K562 (cell line): ENCODE measurements around the gene HEXIM2.

Source experiments
- CTCF ChIP-seq, 3 experiments: IDR thresholded peaks in 2 of 3; conservative IDR thresholded peaks in 1 of 3; 2 replicates each; pipeline ENCODE4 v1.5.1; 2011 to 2012; ENCODE audit warnings: low read length in 3 of 3, mild to moderate bottlenecking in 3 of 3, control low read depth in 2 of 3, improper control_type of control experiment in 1 of 3, inconsistent platforms in 1 of 3, low read depth in 1 of 3, mixed read lengths in 1 of 3, moderate library complexity in 1 of 3; ENCODE audit not compliant: insufficient read depth in 2 of 3
- FOXK1 ChIP-seq: sonication (generic); formaldehyde crosslinking; IDR thresholded peaks from 2 replicates; pipeline ENCODE4 v1.8.0; 2022; ENCODE audit warnings: missing genetic modification reagents, mild to moderate bottlenecking, borderline replicate concordance
- HBP1 ChIP-seq: fragments of 450-650 bp; formaldehyde crosslinking; IDR thresholded peaks from 2 replicates; pipeline ENCODE4 v1.4.0; 2022; ENCODE audit warnings: missing genetic modification characterization
- JUNB ChIP-seq: fragments of 450-650 bp; formaldehyde crosslinking; conservative IDR thresholded peaks from 2 replicates; pipeline ENCODE4 v1.4.0; 2020; ENCODE audit warnings: mild to moderate bottlenecking
- NR1H2 ChIP-seq: sonication (generic); formaldehyde crosslinking; IDR thresholded peaks from 2 replicates; pipeline ENCODE4 v1.4.0; 2020; ENCODE audit warnings: mild to moderate bottlenecking, missing genetic modification reagents
- SETDB1 ChIP-seq: IDR thresholded peaks from one replicate; pipeline ENCODE4 v1.6.1; 2012; ENCODE audit warnings: low read length, control low read depth, inconsistent platforms
- SPI1 ChIP-seq: IDR thresholded peaks from 2 replicates; pipeline ENCODE4 v1.6.1; 2011; ENCODE audit warnings: low read depth, low read length, control low read depth, borderline replicate concordance
- YY1 ChIP-seq, 3 experiments: IDR thresholded peaks; 2 replicates each; pipeline ENCODE4 v1.6.1; 2011; ENCODE audit warnings: low read length in 2 of 3, mild to moderate bottlenecking in 2 of 3, moderate library complexity in 2 of 3, borderline replicate concordance in 1 of 3, control low read depth in 1 of 3, low read depth in 1 of 3; ENCODE audit not compliant: insufficient read depth in 3 of 3, insufficient replicate concordance in 2 of 3, control insufficient read depth in 1 of 3, insufficient read length in 1 of 3; ENCODE audit errors: extremely low read depth in 1 of 3
- ZNF589 ChIP-seq: fragments of 200-800 bp; sonication (Bioruptor generic); IDR thresholded peaks from 2 replicates; pipeline ENCODE4 v1.6.1; 2016; ENCODE audit warnings: low read depth, missing genetic modification characterization, missing compliant biosample characterization
- ZNF780A ChIP-seq: fragments of 250-450 bp; sonication (Bioruptor Pico); IDR thresholded peaks from 2 replicates; pipeline ENCODE4 v1.5.0; 2021; ENCODE audit warnings: mild to moderate bottlenecking
- ZNF785 ChIP-seq: fragments of 250-450 bp; sonication (Bioruptor Pico); IDR thresholded peaks from 2 replicates; pipeline ENCODE4 v1.4.0; 2020; ENCODE audit warnings: mild to moderate bottlenecking
- ZSCAN29 ChIP-seq: fragments of 450-650 bp; IDR thresholded peaks from 2 replicates; pipeline ENCODE4 v1.6.1; 2017

- TF ChIP-seq NR1H2 (CRISPR knock-in tag): no peak
- TF ChIP-seq FOXK1 (CRISPR knock-in tag): no peak
- TF ChIP-seq ZNF780A (CRISPR knock-in tag): no peak
- TF ChIP-seq CTCF (IDR thresholded peaks at IDR 0.05 in 2 of 3, conservative IDR thresholded peaks at IDR 0.05 in 1 of 3; ENCODE audit: insufficient read depth in 2 of 3, low read depth in 1 of 3, low read length in 3 of 3): no peak
- no peak for TF ChIP-seq SETDB1
- TF ChIP-seq YY1 (IDR thresholded peaks at IDR 0.05; ENCODE audit: borderline replicate concordance in 1 of 3, control insufficient read depth in 1 of 3, extremely low read depth in 1 of 3, insufficient read depth in 3 of 3, insufficient read length in 1 of 3, insufficient replicate concordance in 2 of 3, low read depth in 1 of 3, low read length in 2 of 3): no peak
- no peak for TF ChIP-seq ZNF785 (CRISPR knock-in tag)
- no peak for TF ChIP-seq SPI1
- TF ChIP-seq HBP1 (CRISPR knock-in tag): no peak
- TF ChIP-seq ZNF589 (CRISPR knock-in tag): no peak
- TF ChIP-seq JUNB (CRISPR knock-in tag): no peak
- TF ChIP-seq ZSCAN29: no peak
These were observed 14.1 kb downstream of the HEXIM2 start for GRCh38 chr17:45175759-45176115.
